HEK293 (cell line): Measurements from ENCODE around the gene CENPF.

ENCODE experiments used
- CTCF ChIA-PET: fragments of 350-600 bp; formaldehyde crosslinking; extraction: SDS; loops from one replicate; lab custom pipeline; 2021; ENCODE audit warnings: antibody characterized with exemption; lab: Yijun Ruan, JAX
- POLR2A ChIA-PET: fragments of 300-600 bp; formaldehyde crosslinking; extraction: SDS; loops from one replicate; lab custom pipeline; 2020; ENCODE audit warnings: antibody characterized with exemption, inconsistent platforms; lab: Yijun Ruan, JAX
- H3K27ac ChIP-seq: fragments of 200-500 bp; sonication (Bioruptor generic); 2 replicates; pipeline ENCODE4 v1.5.1; 2014; ENCODE audit warnings: low read depth, low read length, control low read depth, inconsistent platforms; ENCODE audit errors: extremely low read depth
- H3K36me3 ChIP-seq, 2 experiments: fragments of 200-500 bp in 1 of 2; sonication (Bioruptor generic) in 1 of 2; 1 replicate in 1 of 2; 2 replicates in 1 of 2; pipeline ENCODE4 v1.5.1; 2014 to 2017; ENCODE audit warnings: inconsistent platforms in 2 of 2, low read length in 2 of 2; ENCODE audit not compliant: control insufficient read depth in 2 of 2, insufficient read depth in 1 of 2
- H3K4me1 ChIP-seq: fragments of 200-500 bp; sonication (Bioruptor generic); 2 replicates; pipeline ENCODE4 v1.5.1; 2014; ENCODE audit warnings: mild to moderate bottlenecking, low read length, inconsistent platforms; ENCODE audit not compliant: control insufficient read depth, insufficient read depth
- H3K4me3 ChIP-seq: 2 replicates; pipeline ENCODE4 v1.5.1; 2011; ENCODE audit warnings: low read depth, mild to moderate bottlenecking, control low read depth, low read length, moderate library complexity
- H3K9me3 ChIP-seq: fragments of 200-500 bp; sonication (Bioruptor generic); 2 replicates; pipeline ENCODE4 v1.5.1; 2014; ENCODE audit warnings: low read depth, low read length, inconsistent platforms; ENCODE audit not compliant: control insufficient read depth, insufficient read depth
- FEZF1 ChIP-seq: fragments of 450-650 bp; formaldehyde crosslinking; IDR thresholded peaks from 2 replicates; pipeline ENCODE4 v1.5.1; 2016; ENCODE audit warnings: missing biosample characterization, missing genetic modification characterization
- PBX3 ChIP-seq: sonication (generic); formaldehyde crosslinking; IDR thresholded peaks from 2 replicates; pipeline ENCODE4 v1.8.1; 2022; ENCODE audit warnings: mild to moderate bottlenecking, moderate library complexity, missing genetic modification reagents
- SCRT1 ChIP-seq: fragments of 450-650 bp; formaldehyde crosslinking; IDR thresholded peaks from 2 replicates; pipeline ENCODE4 v1.5.1; 2016; ENCODE audit warnings: missing biosample characterization, missing genetic modification characterization, borderline replicate concordance
- SCRT2 ChIP-seq: fragments of 450-650 bp; formaldehyde crosslinking; IDR thresholded peaks from 2 replicates; pipeline ENCODE4 v1.5.1; 2016; ENCODE audit warnings: missing biosample characterization, missing genetic modification characterization
- ZBTB17 ChIP-seq: fragments of 450-650 bp; formaldehyde crosslinking; IDR thresholded peaks from 2 replicates; pipeline ENCODE4 v1.5.1; 2016; ENCODE audit warnings: missing biosample characterization, missing genetic modification characterization
- ZNF2 ChIP-seq: fragments of 450-650 bp; formaldehyde crosslinking; IDR thresholded peaks from 2 replicates; pipeline ENCODE4 v1.5.1; 2016; ENCODE audit warnings: missing biosample characterization, missing genetic modification characterization
- ZNF366 ChIP-seq: fragments of 450-650 bp; formaldehyde crosslinking; conservative IDR thresholded peaks from 2 replicates; pipeline ENCODE4 v1.5.1; 2016; ENCODE audit warnings: missing biosample characterization, missing genetic modification characterization
- ZNF394 ChIP-seq: fragments of 450-650 bp; formaldehyde crosslinking; IDR thresholded peaks from 2 replicates; pipeline ENCODE4 v1.5.1; 2016; ENCODE audit warnings: missing biosample characterization, missing genetic modification characterization, mild to moderate bottlenecking, moderate library complexity, borderline replicate concordance
- ZNF600 ChIP-seq: fragments of 450-650 bp; formaldehyde crosslinking; IDR thresholded peaks from 2 replicates; pipeline ENCODE4 v1.5.1; 2016; ENCODE audit warnings: missing biosample characterization, missing genetic modification characterization
- ZNF610 ChIP-seq: fragments of 450-650 bp; formaldehyde crosslinking; IDR thresholded peaks from 2 replicates; pipeline ENCODE4 v1.5.1; 2016; ENCODE audit warnings: missing biosample characterization, missing genetic modification characterization, borderline replicate concordance
- ZNF621 ChIP-seq: fragments of 450-650 bp; formaldehyde crosslinking; IDR thresholded peaks from 2 replicates; pipeline ENCODE4 v1.5.1; 2017; ENCODE audit warnings: missing biosample characterization, missing genetic modification characterization
- ZNF658 ChIP-seq: fragments of 450-650 bp; formaldehyde crosslinking; IDR thresholded peaks from 2 replicates; pipeline ENCODE4; 2016; ENCODE audit warnings: missing biosample characterization, missing genetic modification characterization
- ZNF843 ChIP-seq: fragments of 450-650 bp; formaldehyde crosslinking; IDR thresholded peaks from 2 replicates; pipeline ENCODE4 v1.5.1; 2016; ENCODE audit warnings: missing biosample characterization, missing genetic modification characterization
- ZSCAN30 ChIP-seq: fragments of 450-650 bp; IDR thresholded peaks from 2 replicates; pipeline ENCODE4 v1.5.1; 2018; ENCODE audit warnings: missing biosample characterization, mild to moderate bottlenecking, missing genetic modification characterization, moderate library complexity
- ZXDB ChIP-seq: fragments of 450-650 bp; formaldehyde crosslinking; IDR thresholded peaks from 2 replicates; pipeline ENCODE4 v1.5.1; 2016; ENCODE audit warnings: missing biosample characterization, missing genetic modification characterization
- TF ChIP-seq, protein P1 (sequence below): fragments of 450-650 bp; formaldehyde crosslinking; IDR thresholded peaks from 2 replicates; pipeline ENCODE4 v1.5.1; 2017; ENCODE audit warnings: missing biosample characterization, missing genetic modification characterization
- TF ChIP-seq, protein P2 (sequence below): fragments of 450-650 bp; formaldehyde crosslinking; IDR thresholded peaks from 2 replicates; pipeline ENCODE4 v1.5.1; 2016; ENCODE audit warnings: missing biosample characterization, missing genetic modification characterization
- TF ChIP-seq, protein P3 (sequence below): fragments of 450-650 bp; formaldehyde crosslinking; IDR thresholded peaks from 2 replicates; pipeline ENCODE4 v1.5.1; 2017; ENCODE audit warnings: missing biosample characterization, missing genetic modification characterization

CENPF gene

DNA sequence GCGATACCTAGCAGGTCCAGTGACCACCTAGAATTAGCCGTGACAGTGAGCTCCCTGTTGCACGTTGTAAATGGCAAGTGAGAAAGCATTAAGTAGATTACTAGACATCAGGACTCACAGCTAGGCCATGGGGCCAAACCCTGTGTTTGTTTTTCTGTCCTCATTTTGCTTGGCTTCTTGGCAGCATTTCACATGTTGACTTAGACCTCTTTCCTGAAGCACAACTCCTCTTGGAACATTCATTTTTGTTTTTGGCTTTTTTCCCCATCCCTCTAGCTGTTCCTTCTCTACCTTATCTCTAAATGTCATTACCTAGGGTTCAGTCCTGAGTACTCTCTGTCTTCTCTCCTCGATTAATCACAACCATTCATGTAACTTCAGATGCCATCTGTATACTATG lies 34.7 kb upstream of the CENPF start:
- POLR2A ChIA-PET = no interaction called here
- TF ChIP-seq SCRT1 (tag by site-specific recombination) (peak; percentile 80), ZNF600 (tag by site-specific recombination) (peak; percentile 44; the same call in 1 of the 2 replicates), FEZF1 (tag by site-specific recombination) (peak; percentile 18; the same call in 1 of the 2 replicates), ZNF843 (tag by site-specific recombination) (0 out of 2 replicates have a peak, but pooled peaks have one; percentile 57), ZXDB (tag by site-specific recombination) (0 out of 2 replicates have a peak, but pooled peaks have one; percentile 33), ZNF610 (tag by site-specific recombination) (peak; percentile 30; the same call in 1 of the 2 replicates), ZNF2 (no peak), ZNF621 (tag by site-specific recombination) (no peak), SCRT2 (peak; percentile 84), PBX3 (CRISPR knock-in tag) (no peak), ZBTB17 (tag by site-specific recombination) (peak; percentile 4; the same call in 1 of the 2 replicates)
- TF ChIP-seq, protein P1, sequence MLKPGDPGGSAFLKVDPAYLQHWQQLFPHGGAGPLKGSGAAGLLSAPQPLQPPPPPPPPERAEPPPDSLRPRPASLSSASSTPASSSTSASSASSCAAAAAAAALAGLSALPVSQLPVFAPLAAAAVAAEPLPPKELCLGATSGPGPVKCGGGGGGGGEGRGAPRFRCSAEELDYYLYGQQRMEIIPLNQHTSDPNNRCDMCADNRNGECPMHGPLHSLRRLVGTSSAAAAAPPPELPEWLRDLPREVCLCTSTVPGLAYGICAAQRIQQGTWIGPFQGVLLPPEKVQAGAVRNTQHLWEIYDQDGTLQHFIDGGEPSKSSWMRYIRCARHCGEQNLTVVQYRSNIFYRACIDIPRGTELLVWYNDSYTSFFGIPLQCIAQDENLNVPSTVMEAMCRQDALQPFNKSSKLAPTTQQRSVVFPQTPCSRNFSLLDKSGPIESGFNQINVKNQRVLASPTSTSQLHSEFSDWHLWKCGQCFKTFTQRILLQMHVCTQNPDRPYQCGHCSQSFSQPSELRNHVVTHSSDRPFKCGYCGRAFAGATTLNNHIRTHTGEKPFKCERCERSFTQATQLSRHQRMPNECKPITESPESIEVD = peak; percentile 57; the same call in 1 of the 2 replicates
- TF ChIP-seq, protein P2, sequence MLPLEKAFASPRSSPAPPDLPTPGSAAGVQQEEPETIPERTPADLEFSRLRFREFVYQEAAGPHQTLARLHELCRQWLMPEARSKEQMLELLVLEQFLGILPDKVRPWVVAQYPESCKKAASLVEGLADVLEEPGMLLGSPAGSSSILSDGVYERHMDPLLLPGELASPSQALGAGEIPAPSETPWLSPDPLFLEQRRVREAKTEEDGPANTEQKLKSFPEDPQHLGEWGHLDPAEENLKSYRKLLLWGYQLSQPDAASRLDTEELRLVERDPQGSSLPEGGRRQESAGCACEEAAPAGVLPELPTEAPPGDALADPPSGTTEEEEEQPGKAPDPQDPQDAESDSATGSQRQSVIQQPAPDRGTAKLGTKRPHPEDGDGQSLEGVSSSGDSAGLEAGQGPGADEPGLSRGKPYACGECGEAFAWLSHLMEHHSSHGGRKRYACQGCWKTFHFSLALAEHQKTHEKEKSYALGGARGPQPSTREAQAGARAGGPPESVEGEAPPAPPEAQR (tag by site-specific recombination) = no peak
- TF ChIP-seq, all 188 proteins: peak for 9
- Histone ChIP-seq H3K27ac (no peak overlapping the region; the same call in 1 of the 2 replicates), H3K36me3 (no peaks in the 10 kb centered on the region), H3K4me1 (peaks cover 11% of the 10 kb centered on the region; the same call in 1 of the 2 replicates), H3K9me3 (no peaks in the 10 kb centered on the region), H3K4me3 (no peak overlapping the region)
- CTCF ChIA-PET = interaction anchor here (0.6 to 1.1 kb wide), 5 partner anchors 8 to 331 kb away, joined by 3 to 5 read pairs (median 3); no protein-coding TSS in a partner anchor

DNA sequence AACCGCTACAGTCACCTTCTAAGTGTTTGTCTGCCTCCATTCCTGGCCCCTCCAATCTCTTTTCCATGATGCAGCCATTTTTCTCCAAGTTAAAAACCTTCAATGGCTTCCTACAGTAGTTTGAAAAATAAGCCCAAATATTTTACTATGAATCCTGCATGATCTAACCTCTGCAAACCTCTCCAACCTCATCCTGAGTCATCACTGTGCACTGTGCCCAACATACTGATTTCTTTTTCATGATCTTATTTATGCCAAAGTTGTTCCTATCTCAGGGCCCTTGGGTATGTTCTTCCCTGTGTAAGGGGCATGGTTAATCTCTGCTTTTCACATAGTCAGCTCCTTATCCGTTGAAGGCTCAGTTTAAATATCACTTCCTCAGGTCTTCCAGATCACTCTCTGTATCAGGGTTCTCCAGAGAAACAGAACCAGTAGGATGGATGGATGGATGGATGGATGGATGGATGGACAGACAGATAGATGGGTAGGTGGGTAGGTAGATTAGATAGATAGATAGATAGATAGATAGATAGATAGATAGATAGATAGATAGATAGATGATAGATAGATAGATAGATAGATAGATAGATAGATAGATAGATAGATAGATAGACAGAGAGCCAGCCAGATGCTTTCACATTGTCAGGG lies 33.5 kb upstream of the CENPF start:
- Histone ChIP-seq H3K27ac (no peak overlapping the region), H3K4me1 (peaks cover 11% of the 10 kb centered on the region; the same call in 1 of the 2 replicates), H3K36me3 (no peaks in the 10 kb centered on the region), H3K4me3 (no peak overlapping the region), H3K9me3 (no peaks in the 10 kb centered on the region)
- ChIA-PET CTCF (interaction anchor here (1.1 to 1.3 kb wide), 3 partner anchors 9 to 16 kb away, joined by 3 to 5 read pairs (median 5); no protein-coding TSS in a partner anchor), POLR2A (no interaction called here)
- TF ChIP-seq ZBTB17 (tag by site-specific recombination) (peak; percentile 68), ZNF394 (tag by site-specific recombination) (no peak), SCRT2 (no peak), ZSCAN30 (tag by site-specific recombination) (no peak), ZNF366 (tag by site-specific recombination) (peak; percentile 71; the same call in 1 of the 2 replicates), ZNF658 (tag by site-specific recombination) (no peak)
- TF ChIP-seq, protein P3, sequence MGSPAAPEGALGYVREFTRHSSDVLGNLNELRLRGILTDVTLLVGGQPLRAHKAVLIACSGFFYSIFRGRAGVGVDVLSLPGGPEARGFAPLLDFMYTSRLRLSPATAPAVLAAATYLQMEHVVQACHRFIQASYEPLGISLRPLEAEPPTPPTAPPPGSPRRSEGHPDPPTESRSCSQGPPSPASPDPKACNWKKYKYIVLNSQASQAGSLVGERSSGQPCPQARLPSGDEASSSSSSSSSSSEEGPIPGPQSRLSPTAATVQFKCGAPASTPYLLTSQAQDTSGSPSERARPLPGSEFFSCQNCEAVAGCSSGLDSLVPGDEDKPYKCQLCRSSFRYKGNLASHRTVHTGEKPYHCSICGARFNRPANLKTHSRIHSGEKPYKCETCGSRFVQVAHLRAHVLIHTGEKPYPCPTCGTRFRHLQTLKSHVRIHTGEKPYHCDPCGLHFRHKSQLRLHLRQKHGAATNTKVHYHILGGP = no peak
